Panc1 (cell line): Measurements from ENCODE around the gene GJB6. TPM values are rescaled to one million over a fixed set of nuclear protein-coding genes. Genes with fewer than 3 reads are reported as not detected.

Experiments used
- ATAC-seq: fragments of 200-7000 bp; cut with Tn5 transposase; 2 replicates; pipeline ENCODE4 v1.9.1; 2020; ENCODE audit warnings: mild to moderate bottlenecking, moderate library complexity
- BruUV-seq: library from RNA; stranded (reverse); fragments of 400-500 nt; replicated peaks from 2 replicates; lab custom pipeline; 2021; lab: Mats Ljungman, UMichigan
- CTCF ChIA-PET: fragments of 300-600 bp; sonication (Branson Sonifier 250); formaldehyde crosslinking; loops from one replicate; lab custom pipeline; 2022; ENCODE audit warnings: antibody characterized with exemption; lab: Charles Lee
- POLR2A ChIA-PET: fragments of 300-600 bp; sonication (Branson Sonifier 250); formaldehyde crosslinking; loops from one replicate; lab custom pipeline; 2022; ENCODE audit warnings: antibody characterized with exemption; lab: Charles Lee
- DNase-seq: peaks from one replicate; pipeline ENCODE4 v3.0.0-alpha.2; 2010; ENCODE audit warnings: low read depth, low spot score
- H3K27ac ChIP-seq: 2 replicates; pipeline ENCODE4 v1.5.1; 2011; ENCODE audit warnings: mild to moderate bottlenecking, low read length, inconsistent platforms
- H3K27me3 ChIP-seq: fragments of 200-500 bp; sonication (Bioruptor generic); 2 replicates; pipeline ENCODE4 v1.6.0; 2014; ENCODE audit warnings: low read length, inconsistent platforms; ENCODE audit not compliant: control insufficient read depth, insufficient read depth
- H3K36me3 ChIP-seq: fragments of 200-500 bp; sonication (Bioruptor generic); 2 replicates; pipeline ENCODE4 v1.5.1; 2014; ENCODE audit warnings: inconsistent platforms, mild to moderate bottlenecking, low read length, moderate library complexity; ENCODE audit not compliant: control insufficient read depth, insufficient read depth
- H3K4me1 ChIP-seq: 2 replicates; pipeline ENCODE4 v1.5.1; 2011; ENCODE audit warnings: inconsistent platforms, mild to moderate bottlenecking, low read length, moderate library complexity; ENCODE audit not compliant: control insufficient read depth, insufficient read depth
- H3K4me3 ChIP-seq, 2 experiments: 2 replicates each; pipeline ENCODE4 v1.5.1; 2011 to 2012; ENCODE audit warnings: low read depth in 2 of 2, low read length in 2 of 2, mild to moderate bottlenecking in 2 of 2, inconsistent platforms in 1 of 2, moderate library complexity in 1 of 2
- H3K9me3 ChIP-seq: fragments of 200-500 bp; sonication (Bioruptor generic); 2 replicates; pipeline ENCODE4 v1.5.1; 2014; ENCODE audit warnings: low read depth, mild to moderate bottlenecking, inconsistent platforms, low read length, moderate library complexity; ENCODE audit not compliant: control insufficient read depth, insufficient read depth
- CTCF ChIP-seq: fragments of 450-650 bp; IDR thresholded peaks from 2 replicates; pipeline ENCODE4 v1.5.1; 2017; ENCODE audit warnings: mild to moderate bottlenecking
- POLR2AphosphoS5 ChIP-seq: IDR thresholded peaks from 2 replicates; pipeline ENCODE4 v1.6.1; 2012; ENCODE audit warnings: mild to moderate bottlenecking, low read depth, low read length, moderate library complexity
- REST ChIP-seq, 2 experiments: IDR thresholded peaks; 2 replicates each; pipeline ENCODE4 v1.6.1; 2011 to 2012; ENCODE audit warnings: low read depth in 2 of 2, control low read depth in 1 of 2, low read length in 1 of 2, mild to moderate bottlenecking in 1 of 2, moderate library complexity in 1 of 2; ENCODE audit not compliant: insufficient read depth in 1 of 2
- SIN3A ChIP-seq: IDR thresholded peaks from 2 replicates; pipeline ENCODE4 v1.6.1; 2012; ENCODE audit warnings: low read depth, mild to moderate bottlenecking, low read length, moderate library complexity, borderline replicate concordance; ENCODE audit not compliant: insufficient read depth
- TCF7L2 ChIP-seq: IDR thresholded peaks from 2 replicates; pipeline ENCODE4 v1.6.1; 2011; ENCODE audit warnings: mild to moderate bottlenecking, low read depth, low read length, inconsistent platforms
- in situ Hi-C: cut with HindIII; loops from 2 replicates; pipeline ENCODE4 v1.10.0; 2016; ENCODE audit warnings: low sequenced_read_pairs, low pct_unique_long_range_greater_than_20kb
- intact Hi-C: fragments of 100-400 bp; cut with micrococcal nuclease; formaldehyde crosslinking; loops from one replicate; pipeline ENCODE4 v1.10.0; 2022; ENCODE audit not compliant: unreplicated experiment
- total RNA-seq: library from RNA; stranded (reverse); gene quantifications from one replicate; pipeline ENCODE4 v1.2.1, GENCODE V29; 2021; ENCODE audit not compliant: unreplicated experiment

Gene GJB6
- total RNA-seq, 1 experiment from 2014 or later: 6.3 TPM

GRCh38 chr13:20178156-20178555, 54.0 kb downstream of the GJB6 start:
- in situ Hi-C loops: no loop called here
- Histone ChIP-seq H3K4me3 (no peak overlapping the region), H3K27ac (no peak overlapping the region), H3K4me1 (peaks cover 5% of the 10 kb centered on the region; the same call in 1 of the 2 replicates), H3K9me3 (no peaks in the 10 kb centered on the region), H3K27me3 (no peaks in the 10 kb centered on the region), H3K36me3 (no peaks in the 10 kb centered on the region)
- no TSS peak for BruUV-seq
- DNase-seq (no peak), ATAC-seq (no peak)
- TF ChIP-seq CTCF (no peak), TCF7L2 (no peak), SIN3A (no peak), POLR2AphosphoS5 (no peak), REST (IDR thresholded peaks at IDR 0.05; ENCODE audit: insufficient read depth in 1 of 2, low read depth in 2 of 2, low read length in 1 of 2) (no peak)
- CTCF ChIA-PET: interaction anchor here (0.7 kb wide), 1 partner anchor 77 kb away, joined by 6 read pairs; no protein-coding TSS in a partner anchor
- POLR2A ChIA-PET: no interaction called here
- intact Hi-C loops: no loop called here

GRCh38 chr13:20177049-20177831, 54.9 kb downstream of the GJB6 start:
- no peak for TF ChIP-seq REST (IDR thresholded peaks at IDR 0.05; ENCODE audit: insufficient read depth in 1 of 2, low read depth in 2 of 2, low read length in 1 of 2)
- TF ChIP-seq TCF7L2: no peak
- no peak for TF ChIP-seq POLR2AphosphoS5
- no peak for TF ChIP-seq SIN3A
- no peak for TF ChIP-seq CTCF
- Histone ChIP-seq H3K9me3 (no peaks in the 10 kb centered on the region), H3K4me1 (0 out of 2 replicates have a peak, but pooled peaks cover 5% of the 10 kb centered on the region), H3K36me3 (no peaks in the 10 kb centered on the region), H3K27me3 (no peaks in the 10 kb centered on the region), H3K27ac (no peak overlapping the region), H3K4me3 (no peak overlapping the region)
- no TSS peak for BruUV-seq
- intact Hi-C loops (no loop called here), in situ Hi-C loops (no loop called here)
- DNase-seq: no peak
- ATAC-seq: no peak
- CTCF ChIA-PET: no interaction called here
- POLR2A ChIA-PET: no interaction called here
